NOMO-1 (cell line): Measurements from ENCODE around the gene IVD.

Experiments used
- DNase-seq, 2 experiments: peaks; one replicate each; lab custom pipeline; 2025; ENCODE audit not compliant: unreplicated experiment in 2 of 2; lab: John Stamatoyannopoulos, UW

Gene IVD

GRCh38 chr15:40405501-40406381, at the start of gene IVD:
IVD (plus strand) TSS chr15:40405795; CDS start chr15:40405828, 33 bp downstream.
- peak; percentile 94 to 96 for DNase-seq

GRCh38 chr15:40355976-40356585, 49.5 kb upstream of the IVD start:
- no peak for DNase-seq

GRCh38 chr15:40357246-40357645, 48.3 kb upstream of the IVD start:
- no peak for DNase-seq

DNA sequence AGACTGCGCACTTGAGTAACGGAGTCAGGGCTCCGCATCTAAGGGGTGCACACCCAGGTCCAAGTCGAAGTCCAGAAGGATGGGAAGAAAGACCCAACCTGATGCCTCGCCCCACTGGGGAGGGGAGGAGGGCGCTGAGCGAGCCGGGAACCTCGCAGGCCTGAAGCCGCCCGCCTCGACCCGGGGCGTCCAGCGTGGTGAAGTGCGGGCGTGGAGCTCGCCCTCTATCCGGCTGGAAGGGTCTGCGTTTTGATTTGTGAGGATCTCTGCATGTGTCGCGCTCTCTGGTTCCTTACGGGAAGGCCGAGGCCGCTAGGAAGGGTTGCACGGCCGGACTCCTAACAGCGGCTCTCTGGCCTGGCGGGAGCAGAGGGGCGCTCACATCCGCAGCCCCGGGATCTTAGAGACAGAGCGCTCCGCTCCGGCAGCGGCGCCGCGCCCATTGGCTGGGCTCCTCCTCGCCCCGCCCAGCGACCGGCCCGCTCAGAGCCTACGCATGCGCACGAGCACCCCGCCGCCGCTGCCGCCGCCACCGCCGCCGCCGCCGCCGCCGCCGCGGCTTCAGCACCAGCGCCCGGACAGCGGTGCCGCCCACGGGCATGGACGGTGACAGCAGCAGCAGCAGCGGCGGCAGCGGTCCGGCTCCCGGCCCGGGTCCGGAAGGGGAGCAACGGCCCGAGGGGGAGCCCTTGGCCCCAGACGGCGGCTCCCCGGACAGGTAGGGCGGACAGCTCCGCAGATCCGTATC, 47.7 kb upstream of the IVD start, which contains the start of gene DISP2:
DISP2 (plus strand) TSS at position 497 of the 748 bp plus-strand sequence; CDS start at position 600, 103 bp downstream.
- DNase-seq, result peak; percentile 76 to 80

- DNase-seq, result peak in 1 of 2 experiments; percentile 32
These were observed 46.9 kb upstream of the IVD start for GRCh38 chr15:40358471-40359353.

- no peak for DNase-seq
These were observed 45.6 kb upstream of the IVD start for GRCh38 chr15:40360015-40360414.

- DNase-seq, result no peak
These were observed 44.0 kb upstream of the IVD start for GRCh38 chr15:40361640-40362039.

GRCh38 chr15:40363611-40364010, 42.0 kb upstream of the IVD start:
- DNase-seq, result no peak

DNA sequence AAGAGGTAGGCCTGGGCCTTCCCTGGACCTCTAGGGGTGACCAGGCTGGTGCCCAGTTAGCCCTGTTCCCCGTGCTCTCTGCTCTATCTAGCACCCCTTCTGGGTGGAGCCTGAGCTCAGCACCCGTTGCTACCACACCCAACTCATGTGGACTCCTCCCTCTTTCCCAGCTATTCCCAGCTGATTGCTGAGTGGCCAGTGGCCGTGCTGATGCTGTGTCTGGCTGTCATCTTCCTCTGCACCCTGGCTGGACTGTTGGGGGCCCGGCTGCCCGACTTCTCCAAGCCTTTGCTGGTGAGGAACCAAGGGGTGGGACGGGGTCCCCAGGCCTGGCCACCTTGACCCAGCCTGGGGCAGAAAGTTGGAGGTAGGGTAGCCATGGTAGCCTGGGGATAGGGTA, 41.3 kb upstream of the IVD start:
- DNase-seq, result no peak

DNA sequence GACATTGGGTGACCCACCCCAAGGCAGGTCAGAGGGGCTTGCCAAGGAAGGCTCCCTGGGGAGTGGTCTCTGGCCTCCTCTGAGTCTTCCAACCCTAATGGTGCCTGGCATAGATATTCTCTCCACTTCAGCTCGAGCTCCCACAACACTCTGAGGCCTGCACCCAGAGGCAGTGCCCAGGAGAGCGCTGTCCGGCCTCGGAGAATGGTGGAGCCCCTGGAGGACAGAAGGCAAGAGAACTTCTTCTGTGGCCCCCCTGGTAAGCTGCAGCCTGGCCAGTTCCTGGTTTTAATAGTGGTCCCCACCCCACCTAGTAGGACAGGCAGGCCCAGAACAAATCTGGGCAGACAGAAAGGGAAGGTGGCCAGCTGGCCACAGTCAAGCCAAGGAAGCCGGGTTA, 40.6 kb upstream of the IVD start:
- DNase-seq, result no peak

- no peak for DNase-seq
These were observed 39.8 kb upstream of the IVD start for GRCh38 chr15:40365624-40366456.

GRCh38 chr15:40366457-40367370, 38.9 kb upstream of the IVD start:
- no peak for DNase-seq

GRCh38 chr15:40367371-40367685, 38.3 kb upstream of the IVD start:
- no peak for DNase-seq

DNA sequence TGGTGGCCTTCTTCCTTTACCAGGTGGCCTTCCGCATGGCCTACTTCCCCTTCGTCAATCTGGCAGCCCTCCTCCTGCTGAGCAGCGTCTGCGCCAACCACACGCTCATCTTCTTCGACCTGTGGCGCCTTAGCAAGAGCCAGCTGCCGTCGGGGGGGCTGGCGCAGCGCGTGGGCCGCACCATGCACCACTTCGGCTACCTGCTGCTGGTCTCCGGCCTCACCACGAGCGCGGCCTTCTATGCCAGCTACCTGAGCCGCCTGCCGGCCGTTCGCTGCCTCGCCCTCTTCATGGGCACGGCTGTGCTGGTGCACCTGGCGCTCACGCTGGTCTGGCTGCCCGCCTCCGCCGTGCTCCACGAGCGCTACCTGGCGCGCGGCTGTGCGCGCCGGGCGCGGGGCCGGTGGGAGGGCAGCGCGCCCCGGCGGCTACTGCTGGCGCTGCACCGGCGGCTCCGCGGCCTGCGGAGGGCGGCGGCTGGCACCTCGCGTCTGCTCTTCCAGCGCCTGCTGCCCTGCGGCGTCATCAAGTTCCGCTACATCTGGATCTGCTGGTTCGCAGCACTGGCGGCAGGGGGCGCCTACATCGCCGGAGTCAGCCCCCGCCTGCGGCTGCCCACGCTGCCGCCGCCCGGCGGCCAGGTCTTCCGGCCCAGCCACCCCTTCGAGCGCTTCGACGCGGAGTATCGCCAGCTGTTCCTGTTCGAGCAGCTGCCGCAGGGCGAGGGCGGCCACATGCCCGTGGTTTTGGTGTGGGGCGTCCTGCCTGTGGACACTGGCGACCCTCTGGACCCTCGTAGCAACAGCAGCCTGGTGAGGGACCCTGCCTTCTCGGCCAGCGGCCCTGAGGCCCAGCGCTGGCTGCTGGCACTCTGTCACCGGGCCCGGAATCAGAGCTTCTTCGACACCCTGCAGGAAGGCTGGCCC, 37.6 kb upstream of the IVD start:
- DNase-seq, result peak; percentile 93 to 95

DNA sequence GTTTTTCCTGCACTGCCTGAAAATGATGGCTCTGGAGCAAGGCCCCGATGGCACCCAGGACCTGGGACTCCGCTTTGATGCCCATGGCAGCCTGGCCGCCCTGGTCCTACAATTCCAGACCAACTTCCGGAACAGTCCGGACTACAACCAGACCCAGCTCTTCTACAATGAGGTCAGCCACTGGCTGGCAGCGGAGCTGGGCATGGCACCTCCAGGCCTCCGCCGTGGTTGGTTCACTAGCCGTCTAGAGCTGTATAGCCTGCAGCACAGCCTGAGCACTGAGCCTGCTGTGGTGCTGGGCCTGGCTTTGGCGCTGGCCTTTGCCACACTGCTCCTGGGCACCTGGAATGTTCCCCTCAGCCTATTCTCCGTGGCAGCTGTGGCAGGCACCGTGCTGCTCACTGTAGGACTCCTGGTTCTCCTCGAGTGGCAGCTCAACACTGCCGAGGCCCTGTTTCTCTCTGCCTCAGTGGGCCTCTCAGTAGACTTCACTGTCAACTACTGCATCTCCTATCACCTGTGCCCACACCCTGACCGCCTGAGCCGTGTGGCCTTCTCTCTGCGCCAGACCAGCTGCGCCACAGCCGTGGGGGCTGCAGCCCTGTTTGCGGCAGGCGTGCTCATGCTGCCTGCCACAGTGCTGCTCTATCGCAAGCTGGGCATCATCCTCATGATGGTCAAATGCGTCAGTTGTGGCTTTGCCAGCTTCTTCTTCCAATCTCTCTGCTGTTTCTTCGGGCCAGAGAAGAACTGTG, 36.7 kb upstream of the IVD start:
- no peak for DNase-seq

GRCh38 chr15:40369474-40369869, 36.1 kb upstream of the IVD start:
- DNase-seq, result no peak

DNA sequence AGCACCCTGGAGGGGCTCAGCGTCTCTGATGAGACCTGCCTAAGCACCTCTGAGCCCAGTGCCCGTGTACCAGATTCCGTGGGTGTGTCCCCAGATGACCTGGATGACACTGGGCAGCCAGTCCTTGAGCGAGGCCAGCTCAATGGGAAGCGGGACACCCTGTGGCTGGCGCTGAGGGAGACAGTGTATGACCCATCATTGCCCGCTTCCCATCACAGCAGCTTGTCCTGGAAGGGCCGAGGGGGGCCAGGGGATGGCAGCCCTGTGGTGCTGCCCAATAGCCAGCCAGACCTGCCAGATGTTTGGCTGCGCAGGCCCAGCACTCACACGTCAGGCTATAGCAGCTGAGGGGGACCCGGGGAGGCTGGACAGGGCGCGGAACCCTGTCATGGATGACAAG, 35.6 kb upstream of the IVD start:
- DNase-seq, result no peak
